22Rv1 (cell line): ENCODE data around the gene PLXNA2.

Source experiments
- H3K27ac ChIP-seq: fragments of 450-650 bp; 2 replicates; pipeline ENCODE4 v1.5.1; 2017
- CTCF ChIP-seq: fragments of 450-650 bp; IDR thresholded peaks from 2 replicates; pipeline ENCODE4 v1.5.1; 2017; ENCODE audit warnings: mild to moderate bottlenecking
- ZFX ChIP-seq: fragments of 450-650 bp; IDR thresholded peaks from 2 replicates; pipeline ENCODE4 v1.6.1; 2017; ENCODE audit warnings: antibody characterized with exemption, borderline replicate concordance

Gene PLXNA2

GRCh38 chr1:208183977-208184911 is 59.9 kb downstream of the PLXNA2 start:
- TF ChIP-seq ZFX (no peak), CTCF (no peak)
- no peak overlapping the region for H3K27ac ChIP-seq

GRCh38 chr1:208182880-208183645 is 61.1 kb downstream of the PLXNA2 start:
- no peak overlapping the region for H3K27ac ChIP-seq
- TF ChIP-seq CTCF (no peak), ZFX (no peak)

GRCh38 chr1:208181364-208181763 is 62.8 kb downstream of the PLXNA2 start:
- TF ChIP-seq ZFX = no peak
- TF ChIP-seq CTCF = no peak
- H3K27ac ChIP-seq = no peak overlapping the region

- H3K27ac ChIP-seq = no peak overlapping the region
- TF ChIP-seq CTCF = no peak
- no peak for TF ChIP-seq ZFX
Observed at GRCh38 chr1:208180421-208180820, 63.8 kb downstream of the PLXNA2 start.

GRCh38 chr1:208179961-208180409 is 64.2 kb downstream of the PLXNA2 start:
- H3K27ac ChIP-seq = no peak overlapping the region
- TF ChIP-seq CTCF (no peak), ZFX (no peak)

- H3K27ac ChIP-seq = no peak overlapping the region
- TF ChIP-seq ZFX (no peak), CTCF (no peak)
Observed at GRCh38 chr1:208179263-208179816, 64.8 kb downstream of the PLXNA2 start.

GRCh38 chr1:208178091-208178529 is 66.1 kb downstream of the PLXNA2 start:
- no peak for TF ChIP-seq ZFX
- TF ChIP-seq CTCF = no peak

More at GRCh38 chr1:208178091-208178529, 66.1 kb downstream of the PLXNA2 start:
- no peak overlapping the region for H3K27ac ChIP-seq
